HG02938 (cell line): ENCODE results near the gene EGFL8.
A peak's percentile ranks its signal among the peaks of the same experiment; 100 is the strongest.
"Not testable (repeated sequence)": the region's sequence is repeated elsewhere in the genome, so short reads cannot be mapped to it uniquely, and the experiment has no call there.

Experiments
- ATAC-seq: cut with Tn5 transposase; IDR thresholded peaks from one replicate; pipeline ENCODE4 v1.9.1; 2021; ENCODE audit warnings: mild to moderate bottlenecking, moderate library complexity; ENCODE audit not compliant: unreplicated experiment

EGFL8 gene

GRCh38 chr6:32194825-32195651, 30.6 kb downstream of the EGFL8 start:
- ATAC-seq: no peak

GRCh38 chr6:32195652-32195901, 31.2 kb downstream of the EGFL8 start:
- peak; percentile 66 for ATAC-seq

- ATAC-seq: peak; percentile 70
These were observed 31.7 kb downstream of the EGFL8 start for GRCh38 chr6:32195902-32196681.

- no peak for ATAC-seq
These were observed 32.6 kb downstream of the EGFL8 start for GRCh38 chr6:32196682-32197616.

- no peak for ATAC-seq
These were observed 33.9 kb downstream of the EGFL8 start for GRCh38 chr6:32198345-32198696.

GRCh38 chr6:32198866-32199265, 34.5 kb downstream of the EGFL8 start:
- no peak for ATAC-seq

GRCh38 chr6:32200711-32201475, 36.5 kb downstream of the EGFL8 start:
- no peak for ATAC-seq

- no peak for ATAC-seq
These were observed 37.8 kb downstream of the EGFL8 start for GRCh38 chr6:32202186-32202585.

- ATAC-seq: no peak
These were observed 39.3 kb downstream of the EGFL8 start for GRCh38 chr6:32203426-32204267.

- no peak for ATAC-seq
These were observed 39.9 kb downstream of the EGFL8 start for GRCh38 chr6:32204268-32204715.

- no peak for ATAC-seq
These were observed 44.6 kb downstream of the EGFL8 start for GRCh38 chr6:32208996-32209395.

- no peak for ATAC-seq
These were observed 45.8 kb downstream of the EGFL8 start for GRCh38 chr6:32210191-32210601.

GRCh38 chr6:32211432-32211831, 47.0 kb downstream of the EGFL8 start:
- ATAC-seq: not testable (repeated sequence)

GRCh38 chr6:32212076-32212760, 47.8 kb downstream of the EGFL8 start:
- no peak for ATAC-seq

GRCh38 chr6:32213649-32214048, 49.3 kb downstream of the EGFL8 start:
- no peak for ATAC-seq

- no peak for ATAC-seq
These were observed 49.7 kb downstream of the EGFL8 start for GRCh38 chr6:32214126-32214525.

- ATAC-seq: no peak
These were observed 51.2 kb downstream of the EGFL8 start for GRCh38 chr6:32215617-32216016.

GRCh38 chr6:32216285-32216684, 51.9 kb downstream of the EGFL8 start:
- ATAC-seq: no peak

- no peak for ATAC-seq
These were observed 52.6 kb downstream of the EGFL8 start for GRCh38 chr6:32216998-32217397.
